SK-N-MC (cell line): ENCODE data around the gene GJA1.

ENCODE experiments used
- EZH2 ChIP-seq: fragments of 200-600 bp; sonication (generic); IDR thresholded peaks from one replicate; pipeline ENCODE4 v1.6.1; 2017; ENCODE audit warnings: antibody characterized with exemption
- POLR2AphosphoS5 ChIP-seq: IDR thresholded peaks from 2 replicates; pipeline ENCODE4 v1.6.1; 2012; ENCODE audit warnings: mild to moderate bottlenecking, low read depth, low read length, borderline replicate concordance

- TF ChIP-seq POLR2AphosphoS5, result no peak
- no peak for TF ChIP-seq EZH2
These were observed 44.8 kb downstream of the GJA1 start for GRCh38 chr6:121480099-121480713.
